ENCODE data around the gene MRTFA. TPM values are rescaled to one million over a fixed set of nuclear protein-coding genes. Genes with fewer than 3 reads are reported as not detected.
A peak's percentile ranks its signal among the peaks of the same experiment; 100 is the strongest.
"Not testable (repeated sequence)": the region's sequence is repeated elsewhere in the genome, so short reads cannot be mapped to it uniquely, and the experiment has no call there.

The MRTFA gene
- polyA plus RNA-seq, 3 donors from 2014 or later: 5.0 to 23.5 (median 7.3) TPM

- Mint-ChIP-seq H3K27me3 (ENCODE audit: low read depth in 3 of 3) (peaks cover 2 to 10% (median 9%) of the 10 kb centered on the region in 3 donors), H3K4me3 (no peak overlapping the region), H3K4me1 (peaks cover 50 to 70% of the 10 kb centered on the region in 2 donors), H3K27ac (peak overlapping the region in 4 of 6 donors; percentile 20 to 76 (median 52)), H3K36me3 (peaks cover 0 to 12% (median 5%) of the 10 kb centered on the region in 3 donors), H3K9me3 (no peaks in the 10 kb centered on the region)
- no peak for DNase-seq
Measured at GRCh38 chr22:40396882-40397281, 239.6 kb downstream of the MRTFA start.

- H3K36me3 Mint-ChIP-seq: peaks cover 0 to 12% (median 5%) of the 10 kb centered on the region in 3 donors
- H3K27ac Mint-ChIP-seq: peak overlapping the region in 2 of 6 donors; percentile 2 to 10
- no peak overlapping the region for H3K4me3 Mint-ChIP-seq
- peaks cover 37 to 63% of the 10 kb centered on the region in 2 donors for H3K4me1 Mint-ChIP-seq
- DNase-seq: no peak
- H3K9me3 Mint-ChIP-seq: no peaks in the 10 kb centered on the region
- H3K27me3 Mint-ChIP-seq (ENCODE audit: low read depth in 3 of 3): peaks cover 2 to 9% (median 3%) of the 10 kb centered on the region in 3 donors
Measured at GRCh38 chr22:40395607-40396006, 240.9 kb downstream of the MRTFA start.

- no peaks in the 10 kb centered on the region for H3K9me3 Mint-ChIP-seq
- H3K27me3 Mint-ChIP-seq (ENCODE audit: low read depth in 3 of 3): peaks cover 0 to 5% (median 2%) of the 10 kb centered on the region in 3 donors
- H3K27ac Mint-ChIP-seq: peak overlapping the region in 1 of 6 donors; percentile 46
- H3K36me3 Mint-ChIP-seq: peaks cover 0 to 12% (median 5%) of the 10 kb centered on the region in 3 donors
- peaks cover 27 to 59% of the 10 kb centered on the region in 2 donors for H3K4me1 Mint-ChIP-seq
- no peak overlapping the region for H3K4me3 Mint-ChIP-seq
- DNase-seq: no peak
Measured at GRCh38 chr22:40394607-40395006, 241.9 kb downstream of the MRTFA start.

DNA sequence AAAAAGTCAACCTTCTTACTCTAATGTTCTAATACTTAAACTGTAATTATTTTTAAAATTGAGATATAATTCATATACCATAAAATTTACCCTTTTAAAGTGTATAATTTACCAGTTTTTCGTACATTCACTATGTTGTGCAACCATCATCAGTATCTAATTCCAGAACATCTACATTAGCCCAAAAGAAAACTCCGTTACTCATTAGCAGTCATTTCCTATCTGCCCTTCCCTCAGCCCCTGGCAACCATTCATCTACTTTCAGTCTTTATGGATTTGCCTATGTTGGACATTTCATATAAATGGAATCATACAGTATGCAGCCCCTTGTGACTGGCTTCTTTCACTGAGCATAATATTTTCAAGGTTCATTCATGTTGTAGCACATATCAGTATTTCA is 243.9 kb downstream of the MRTFA start:
- H3K36me3 Mint-ChIP-seq: peaks cover 5 to 17% (median 5%) of the 10 kb centered on the region in 3 donors
- no peaks in the 10 kb centered on the region for H3K9me3 Mint-ChIP-seq
- H3K27ac Mint-ChIP-seq: peak overlapping the region in 2 of 6 donors; percentile 4 to 5
- peaks cover 13 to 57% of the 10 kb centered on the region in 2 donors for H3K4me1 Mint-ChIP-seq
- no peak for DNase-seq
- H3K27me3 Mint-ChIP-seq (ENCODE audit: low read depth in 3 of 3): peaks cover 0 to 4% (median 2%) of the 10 kb centered on the region in 3 donors
- no peak overlapping the region for H3K4me3 Mint-ChIP-seq

DNA sequence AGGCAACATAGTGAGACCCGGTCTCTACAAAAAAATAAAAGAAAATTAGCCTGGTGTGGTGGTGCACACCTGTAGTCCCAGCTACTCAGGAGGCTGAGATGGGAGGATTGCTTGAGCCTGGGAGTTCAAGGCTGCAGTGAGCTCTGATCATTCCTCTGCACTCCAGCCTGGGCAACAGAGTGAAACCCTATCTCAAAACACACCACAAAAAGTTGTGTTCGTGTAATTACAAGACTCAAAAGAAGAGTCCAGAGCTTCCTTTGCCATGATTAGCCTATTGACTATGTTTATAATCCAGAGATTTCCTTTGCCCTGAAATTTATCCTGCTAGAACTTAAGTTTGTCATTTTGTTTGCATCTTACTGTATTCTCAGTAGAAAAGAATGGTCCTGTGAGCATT is 245.1 kb downstream of the MRTFA start:
- no peaks in the 10 kb centered on the region for H3K9me3 Mint-ChIP-seq
- H3K4me1 Mint-ChIP-seq: peaks cover 8 to 55% of the 10 kb centered on the region in 2 donors
- H3K27ac Mint-ChIP-seq: peak overlapping the region in 1 of 6 donors; percentile 9
- peaks cover 5 to 17% (median 5%) of the 10 kb centered on the region in 3 donors for H3K36me3 Mint-ChIP-seq
- H3K4me3 Mint-ChIP-seq: no peak overlapping the region
- no peak for DNase-seq
- H3K27me3 Mint-ChIP-seq (ENCODE audit: low read depth in 3 of 3): peaks cover 0 to 3% (median 2%) of the 10 kb centered on the region in 3 donors

GRCh38 chr22:40388231-40388630 is 248.3 kb downstream of the MRTFA start:
- peak overlapping the region in 2 of 6 donors; percentile 4 to 15 for H3K27ac Mint-ChIP-seq
- H3K4me3 Mint-ChIP-seq: no peak overlapping the region
- H3K9me3 Mint-ChIP-seq: no peaks in the 10 kb centered on the region
- no peaks in the 10 kb centered on the region for H3K27me3 Mint-ChIP-seq (ENCODE audit: low read depth in 3 of 3)
- no peak for DNase-seq
- peaks cover 0 to 11% (median 5%) of the 10 kb centered on the region in 3 donors for H3K36me3 Mint-ChIP-seq
- H3K4me1 Mint-ChIP-seq: peaks cover 23 to 71% of the 10 kb centered on the region in 2 donors

DNA sequence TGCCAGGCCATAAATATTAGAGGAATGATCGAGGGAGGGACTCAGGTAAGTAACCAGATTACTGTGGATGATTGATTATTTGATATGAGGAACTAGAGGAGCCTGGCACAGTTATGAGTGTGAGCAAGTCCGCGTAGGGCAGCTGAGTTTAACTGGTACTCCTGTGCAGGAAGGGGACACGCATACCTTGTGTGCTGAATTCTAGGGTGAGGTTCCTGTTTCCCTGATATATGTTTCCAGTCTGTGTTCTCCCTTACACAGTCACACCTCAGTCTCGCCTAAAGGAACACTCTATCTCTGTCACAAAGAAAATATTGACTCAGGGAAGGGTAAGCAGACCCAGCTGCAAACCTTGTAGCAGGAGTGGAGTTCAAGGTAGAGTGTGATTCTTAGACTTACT is 248.8 kb downstream of the MRTFA start:
- H3K27me3 Mint-ChIP-seq (ENCODE audit: low read depth in 3 of 3): no peaks in the 10 kb centered on the region
- DNase-seq: no peak
- no peak overlapping the region for H3K4me3 Mint-ChIP-seq
- peak overlapping the region in 1 of 6 donors; percentile 21 for H3K27ac Mint-ChIP-seq
- no peaks in the 10 kb centered on the region for H3K9me3 Mint-ChIP-seq
- peaks cover 0 to 11% (median 5%) of the 10 kb centered on the region in 3 donors for H3K36me3 Mint-ChIP-seq
- H3K4me1 Mint-ChIP-seq: peaks cover 23 to 69% of the 10 kb centered on the region in 2 donors

DNA sequence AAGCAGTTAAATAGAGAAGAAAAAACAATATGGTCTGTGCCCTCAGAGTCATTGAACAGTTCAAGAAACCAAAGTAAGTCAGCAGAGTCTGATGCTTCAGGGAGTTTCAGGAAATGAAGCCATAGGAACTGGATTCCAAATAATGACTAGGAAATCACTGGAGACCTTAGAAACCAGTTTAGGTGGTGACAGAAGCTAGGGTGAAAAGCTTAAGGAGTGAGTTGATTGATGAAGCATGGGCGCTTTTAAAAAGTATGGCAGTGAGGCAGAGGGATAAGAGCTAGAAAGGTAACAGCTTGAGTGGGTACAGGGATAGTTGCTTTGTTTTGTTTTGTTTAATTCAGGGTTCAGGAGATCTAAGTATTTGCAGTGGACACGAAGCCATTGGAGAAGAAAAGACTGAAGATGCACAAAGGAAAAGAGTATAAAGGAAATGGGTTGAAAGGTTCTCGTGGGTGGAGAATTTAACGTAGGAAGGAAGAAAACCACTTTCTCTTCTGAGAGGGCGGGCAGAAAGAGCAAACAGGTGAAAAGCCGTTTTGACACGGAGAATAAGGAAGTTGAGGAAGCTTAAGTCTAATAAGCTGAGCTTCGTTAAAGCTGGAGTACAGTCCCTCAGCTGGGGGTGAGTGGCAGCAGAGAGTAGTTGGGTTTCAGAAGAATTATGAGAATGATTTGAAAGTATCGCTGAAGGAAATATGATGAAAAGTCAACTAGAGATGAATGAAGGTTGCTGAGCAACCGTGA is 251.3 kb downstream of the MRTFA start:
- Mint-ChIP-seq H3K27me3 (ENCODE audit: low read depth in 3 of 3) (no peaks in the 10 kb centered on the region), H3K4me3 (peak overlapping the region; percentile 82 to 89 (median 85)), H3K36me3 (peaks cover 0 to 11% (median 5%) of the 10 kb centered on the region in 3 donors), H3K27ac (peak overlapping the region; percentile 59 to 88 (median 77)), H3K4me1 (peaks cover 23 to 51% of the 10 kb centered on the region in 2 donors), H3K9me3 (no peaks in the 10 kb centered on the region)
- peak in 2 of 3 donors; percentile 10 to 26 for DNase-seq

GRCh38 chr22:40383905-40384304 is 252.6 kb downstream of the MRTFA start:
- H3K36me3 Mint-ChIP-seq: peaks cover 0 to 14% (median 5%) of the 10 kb centered on the region in 3 donors
- H3K4me3 Mint-ChIP-seq: peak overlapping the region in 2 of 5 donors; percentile 31 to 37
- H3K27ac Mint-ChIP-seq: peak overlapping the region in 4 of 6 donors; percentile 9 to 48 (median 24)
- peaks cover 27 to 55% of the 10 kb centered on the region in 2 donors for H3K4me1 Mint-ChIP-seq
- no peak for DNase-seq
- no peaks in the 10 kb centered on the region for H3K27me3 Mint-ChIP-seq (ENCODE audit: low read depth in 3 of 3)
- no peaks in the 10 kb centered on the region for H3K9me3 Mint-ChIP-seq

DNA sequence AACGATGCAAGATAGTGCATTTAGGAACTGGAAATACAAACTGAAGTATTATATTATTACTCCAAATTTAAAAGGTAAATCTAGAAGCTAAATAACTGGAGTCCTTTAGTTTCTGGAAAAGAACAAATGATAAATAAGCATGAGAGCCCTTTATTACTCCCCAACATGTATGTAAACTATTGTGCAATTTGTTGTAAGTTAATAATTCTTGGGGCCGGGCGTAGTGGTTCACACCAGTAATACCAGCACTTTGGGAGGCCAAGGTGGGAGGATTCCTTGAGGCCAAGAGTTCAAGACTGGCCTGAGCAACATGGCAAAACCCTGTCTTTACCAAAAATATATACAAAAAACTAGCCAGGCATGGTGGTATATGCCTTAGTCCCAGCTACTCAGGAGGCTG is 255.1 kb downstream of the MRTFA start:
- no peak for DNase-seq
- Mint-ChIP-seq H3K27ac (no peak overlapping the region), H3K4me3 (no peak overlapping the region), H3K27me3 (ENCODE audit: low read depth in 3 of 3) (no peaks in the 10 kb centered on the region), H3K9me3 (no peaks in the 10 kb centered on the region), H3K36me3 (peaks cover 0 to 15% (median 0%) of the 10 kb centered on the region in 3 donors), H3K4me1 (peaks cover 26 to 36% of the 10 kb centered on the region in 2 donors)

GRCh38 chr22:40378448-40378847 is 258.1 kb downstream of the MRTFA start:
- H3K36me3 Mint-ChIP-seq; H3K9me3 Mint-ChIP-seq; H3K27me3 Mint-ChIP-seq (ENCODE audit: low read depth in 3 of 3); H3K4me3 Mint-ChIP-seq; H3K27ac Mint-ChIP-seq; DNase-seq: not testable (repeated sequence)
- peaks cover 9 to 17% of the 10 kb centered on the region in 2 donors for H3K4me1 Mint-ChIP-seq

DNA sequence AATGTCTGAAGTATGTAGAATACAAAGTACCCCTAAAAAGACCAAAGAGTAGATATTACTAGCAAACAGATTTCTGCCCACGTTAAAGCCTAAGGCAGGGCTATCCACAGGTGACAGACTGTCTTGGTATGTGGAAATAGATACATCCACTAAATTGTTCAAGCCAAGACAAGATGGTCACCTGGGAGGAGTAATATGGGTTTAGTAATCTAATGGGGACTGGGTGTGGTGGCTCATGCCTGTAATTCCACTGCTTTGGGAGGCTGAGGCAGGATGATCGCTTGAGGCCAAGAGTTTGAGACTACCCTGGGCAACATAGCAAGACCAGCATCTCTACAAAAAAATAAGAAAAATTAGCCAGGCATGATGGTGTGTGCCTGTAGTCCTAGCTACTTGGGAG is 258.6 kb downstream of the MRTFA start:
- Mint-ChIP-seq H3K27me3 (ENCODE audit: low read depth in 3 of 3) (peaks cover 0 to 1% (median 0%) of the 10 kb centered on the region in 3 donors), H3K36me3 (peaks cover 0 to 8% (median 0%) of the 10 kb centered on the region in 3 donors), H3K4me1 (peaks cover 10 to 15% of the 10 kb centered on the region in 2 donors), H3K9me3 (no peaks in the 10 kb centered on the region), H3K27ac (no peak overlapping the region), H3K4me3 (no peak overlapping the region)
- DNase-seq: no peak

GRCh38 chr22:40376149-40376548 is 260.4 kb downstream of the MRTFA start:
- H3K27me3 Mint-ChIP-seq (ENCODE audit: low read depth in 3 of 3): peaks cover 0 to 1% (median 1%) of the 10 kb centered on the region in 3 donors

DNA sequence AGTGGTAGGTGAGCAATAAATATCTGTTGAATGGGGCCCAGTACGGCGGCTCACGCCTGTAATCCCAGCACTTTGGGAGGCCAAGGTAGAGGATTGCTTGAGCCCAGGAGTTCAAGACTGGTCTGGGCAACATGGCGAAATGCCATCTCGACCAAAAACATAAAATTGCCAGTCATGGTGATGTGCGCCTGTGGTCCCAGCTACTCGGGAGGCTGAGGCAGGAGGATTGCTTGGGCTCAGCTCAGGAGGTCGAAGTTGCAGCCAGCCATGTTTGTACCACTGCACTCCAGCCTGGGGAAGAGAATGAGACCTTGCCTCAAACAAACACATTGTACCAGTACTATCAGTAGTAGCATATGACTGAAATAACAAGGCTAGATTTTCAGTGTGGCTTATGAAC is 262.0 kb downstream of the MRTFA start:
- H3K36me3 Mint-ChIP-seq: peaks cover 0 to 8% (median 0%) of the 10 kb centered on the region in 3 donors
- H3K27me3 Mint-ChIP-seq (ENCODE audit: low read depth in 3 of 3): peaks cover 0 to 1% (median 1%) of the 10 kb centered on the region in 3 donors
- DNase-seq: no peak
- H3K9me3 Mint-ChIP-seq: no peaks in the 10 kb centered on the region
- no peak overlapping the region for H3K4me3 Mint-ChIP-seq
- peaks cover 24 to 33% of the 10 kb centered on the region in 2 donors for H3K4me1 Mint-ChIP-seq
- H3K27ac Mint-ChIP-seq: no peak overlapping the region

More at GRCh38 chr22:40376149-40376548, 260.4 kb downstream of the MRTFA start:
- Mint-ChIP-seq H3K4me1 (peaks cover 20 to 29% of the 10 kb centered on the region in 2 donors), H3K27ac (peak overlapping the region in 1 of 6 donors; percentile 22), H3K36me3 (peaks cover 0 to 8% (median 0%) of the 10 kb centered on the region in 3 donors), H3K4me3 (no peak overlapping the region), H3K9me3 (no peaks in the 10 kb centered on the region)
- no peak for DNase-seq
